Measurements from ENCODE around the gene BMP7. TPM values are rescaled to one million over a fixed set of nuclear protein-coding genes. Genes with fewer than 3 reads are reported as not detected.

Gene BMP7
- total and polyA plus RNA-seq, 2 of the 13 experiments (the other 11 are each of a cell fraction or from before 2014, with no cell fraction given) = not detected

GRCh38 chr20:57152557-57152956, 113.9 kb downstream of the BMP7 start:
- no TSS peak for BruUV-seq (replicated peaks)
- FAIRE-seq = no peak
- no peak overlapping the region for H3K4me2 ChIP-seq (ENCODE audit: low read depth, low read length)
- ChIA-PET POLR2A (no interaction called here), CTCF (ENCODE audit: low intra/inter-chr PET ratio, low total read pairs) (no interaction called here)
- in situ Hi-C loops (cut with HindIII; ENCODE audit: extremely low pct_ligation_motif_present, low pct_unique_long_range_greater_than_20kb) = no loop called here
- H3K79me2 ChIP-seq (ENCODE audit: insufficient read depth, low read length) = no peaks in the 10 kb centered on the region
- no peak overlapping the region for H3K4me3 ChIP-seq (replicated peaks in 1 of 3; ENCODE audit: insufficient read depth in 1 of 3, low read depth in 2 of 3, low read length in 3 of 3)
- no peaks in the 10 kb centered on the region for H3K36me3 ChIP-seq (replicated peaks in 1 of 2; ENCODE audit: control insufficient read depth in 1 of 2, insufficient read depth in 2 of 2, low read length in 2 of 2)
- no peak overlapping the region for H3K9ac ChIP-seq (ENCODE audit: insufficient read depth, low read depth, low read length)
- no peak for ATAC-seq
- H3K27me3 ChIP-seq (ENCODE audit: control insufficient read depth in 1 of 2, insufficient read depth in 2 of 2, low read length in 2 of 2) = peaks cover 3 to 25% of the 10 kb centered on the region in 2 experiments; a peak in 4 of 5 replicates
- no peak overlapping the region for H2AFZ ChIP-seq (ENCODE audit: low read length)
- DNase-seq (ENCODE audit: low spot score) = no peak
- intact Hi-C loops (cut with micrococcal nuclease; ENCODE audit: unreplicated experiment) = no loop called here
- H3K9me3 ChIP-seq (ENCODE audit: low read length) = no peaks in the 10 kb centered on the region
- WGBS (ENCODE audit: low lambda C conversion rate) = 55% methylated on average over 2 of the region's 2 CpGs
- H4K20me1 ChIP-seq (ENCODE audit: insufficient read depth, low read length) = no peaks in the 10 kb centered on the region
- no peaks in the 10 kb centered on the region for H3K4me1 ChIP-seq (ENCODE audit: insufficient read depth, low read length)
- no peak overlapping the region for H3K27ac ChIP-seq (ENCODE audit: extremely low read length, insufficient read depth, low read length)
- no peak for TF ChIP-seq BCLAF1 (IDR thresholded peaks at IDR 0.05)
- TF ChIP-seq AKNA (CRISPR knock-in tag; IDR thresholded peaks at IDR 0.05; ENCODE audit: borderline replicate concordance) = no peak
- TF ChIP-seq TOPORS (CRISPR knock-in tag; IDR thresholded peaks at IDR 0.05) = no peak
- no peak for TF ChIP-seq SMAD1 (CRISPR knock-in tag; IDR thresholded peaks at IDR 0.05; ENCODE audit: borderline replicate concordance, low read depth)
- no peak for TF ChIP-seq MAF1 (CRISPR knock-in tag; IDR thresholded peaks at IDR 0.05; ENCODE audit: borderline replicate concordance)
- no peak for TF ChIP-seq ZBTB7B (CRISPR knock-in tag; IDR thresholded peaks at IDR 0.05)
- no peak for TF ChIP-seq TGIF2 (CRISPR knock-in tag; IDR thresholded peaks at IDR 0.05)
- no peak for TF ChIP-seq ZBTB39 (CRISPR knock-in tag; IDR thresholded peaks at IDR 0.05)
- no peak for TF ChIP-seq SATB2 (CRISPR knock-in tag; IDR thresholded peaks at IDR 0.05)
- TF ChIP-seq ZNF235 (CRISPR knock-in tag; IDR thresholded peaks at IDR 0.05; ENCODE audit: borderline replicate concordance) = no peak
- TF ChIP-seq ISL2 (CRISPR knock-in tag; IDR thresholded peaks at IDR 0.05) = no peak
- TF ChIP-seq CEBPB (IDR thresholded peaks at IDR 0.05; ENCODE audit: borderline replicate concordance, low read depth, low read length) = no peak
- TF ChIP-seq HMGXB4 (CRISPR knock-in tag; IDR thresholded peaks at IDR 0.05; ENCODE audit: borderline replicate concordance in 1 of 2, low read depth in 1 of 2) = no peak
